Measurements from ENCODE around the gene MARCHF7.

DNA sequence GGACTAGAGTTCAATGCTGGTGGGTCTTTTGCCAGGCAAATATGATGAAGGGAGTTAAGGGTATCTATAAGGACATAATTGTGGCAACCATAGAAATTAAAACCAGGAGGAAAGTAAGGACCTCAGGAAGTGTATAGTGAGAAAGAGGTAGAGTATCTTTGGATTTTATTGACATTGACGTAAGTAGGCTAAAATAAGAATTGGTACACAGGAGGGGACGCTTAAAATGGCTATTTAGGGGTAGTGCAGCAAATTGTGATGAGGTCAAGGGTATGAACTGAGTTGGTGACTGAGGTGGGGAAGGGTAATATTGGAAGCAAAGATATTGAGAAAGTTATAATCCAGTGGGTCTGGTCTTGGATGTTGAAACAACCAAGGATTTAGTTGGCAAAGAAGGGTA is 42.7 kb downstream of the MARCHF7 start:
- TF ChIP-seq POLR2AphosphoS5 (IDR thresholded peaks at IDR 0.05; ENCODE audit: low read depth, low read length) (no peak), TAF1 (IDR thresholded peaks at IDR 0.05; ENCODE audit: low read depth, low read length) (no peak), POLR2A (IDR thresholded peaks at IDR 0.05; ENCODE audit: low read depth, low read length) (no peak), POU2F2 (IDR thresholded peaks at IDR 0.05; ENCODE audit: low read depth, low read length) (no peak), SPI1 (IDR thresholded peaks at IDR 0.05; ENCODE audit: low read depth, low read length) (no peak)
